ENCODE data around the gene HMCES.

HMCES gene

DNA sequence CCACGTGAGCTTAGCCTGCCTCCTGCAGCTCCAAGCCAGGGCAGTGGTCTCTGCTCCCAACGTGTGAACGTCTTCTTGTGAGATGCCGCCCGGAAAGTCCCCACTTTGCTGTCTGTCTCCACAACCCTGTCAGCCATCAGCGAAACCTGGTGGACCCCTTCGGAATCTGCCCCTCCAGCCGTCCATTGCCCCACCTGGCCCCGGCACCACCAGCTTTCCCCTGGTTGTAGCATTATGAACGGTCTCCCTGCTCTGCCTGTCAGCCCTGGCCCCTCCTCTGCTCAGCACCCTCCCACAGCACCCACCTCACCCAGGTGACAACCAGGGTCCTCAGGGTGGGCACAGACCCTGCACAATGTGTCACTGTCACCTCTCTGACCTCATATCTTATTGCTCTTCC, 71.1 kb downstream of the HMCES start:
- Histone ChIP-seq H3K36me3 (replicated peaks; ENCODE audit: low read depth, low read length) (no peaks in the 10 kb centered on the region), H4K20me1 (ENCODE audit: insufficient read depth, low read length) (no peaks in the 10 kb centered on the region)

DNA sequence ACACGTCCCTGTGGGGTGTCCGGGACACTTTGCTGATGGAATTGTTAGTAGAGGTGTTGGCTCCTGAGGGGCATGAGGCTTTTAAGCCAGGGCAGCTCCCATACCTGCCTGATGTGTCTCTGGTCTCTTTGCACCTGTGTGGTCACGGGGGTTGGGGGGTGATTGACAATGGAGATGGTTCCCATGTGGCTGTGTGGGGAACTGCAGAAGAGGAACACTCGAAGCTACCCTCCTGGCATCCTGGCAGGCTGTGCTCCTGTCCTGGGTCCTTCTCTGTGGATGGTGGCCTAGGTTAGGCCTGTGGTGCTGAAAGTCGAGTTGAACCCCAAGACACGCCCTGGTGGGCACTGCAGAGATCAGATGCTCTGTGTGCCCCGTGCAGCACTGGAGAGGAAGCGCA, 73.4 kb downstream of the HMCES start:
- no peak overlapping the region for H3K27ac ChIP-seq (ENCODE audit: low read length)
- H3K9ac ChIP-seq (ENCODE audit: low read length): no peak overlapping the region
- no peak overlapping the region for H2AFZ ChIP-seq (ENCODE audit: low read depth, low read length)
- no peak overlapping the region for H3K4me2 ChIP-seq (ENCODE audit: low read length)
- no peaks in the 10 kb centered on the region for H4K20me1 ChIP-seq (ENCODE audit: insufficient read depth, low read length)
- no peak overlapping the region for H3K4me3 ChIP-seq (ENCODE audit: low read length)
- peaks cover 6% of the 10 kb centered on the region; the same call in 1 of the 2 replicates for H3K27me3 ChIP-seq (ENCODE audit: low read depth, low read length)
- H3K79me2 ChIP-seq (ENCODE audit: low read length): no peaks in the 10 kb centered on the region
- TF ChIP-seq, protein P1, sequence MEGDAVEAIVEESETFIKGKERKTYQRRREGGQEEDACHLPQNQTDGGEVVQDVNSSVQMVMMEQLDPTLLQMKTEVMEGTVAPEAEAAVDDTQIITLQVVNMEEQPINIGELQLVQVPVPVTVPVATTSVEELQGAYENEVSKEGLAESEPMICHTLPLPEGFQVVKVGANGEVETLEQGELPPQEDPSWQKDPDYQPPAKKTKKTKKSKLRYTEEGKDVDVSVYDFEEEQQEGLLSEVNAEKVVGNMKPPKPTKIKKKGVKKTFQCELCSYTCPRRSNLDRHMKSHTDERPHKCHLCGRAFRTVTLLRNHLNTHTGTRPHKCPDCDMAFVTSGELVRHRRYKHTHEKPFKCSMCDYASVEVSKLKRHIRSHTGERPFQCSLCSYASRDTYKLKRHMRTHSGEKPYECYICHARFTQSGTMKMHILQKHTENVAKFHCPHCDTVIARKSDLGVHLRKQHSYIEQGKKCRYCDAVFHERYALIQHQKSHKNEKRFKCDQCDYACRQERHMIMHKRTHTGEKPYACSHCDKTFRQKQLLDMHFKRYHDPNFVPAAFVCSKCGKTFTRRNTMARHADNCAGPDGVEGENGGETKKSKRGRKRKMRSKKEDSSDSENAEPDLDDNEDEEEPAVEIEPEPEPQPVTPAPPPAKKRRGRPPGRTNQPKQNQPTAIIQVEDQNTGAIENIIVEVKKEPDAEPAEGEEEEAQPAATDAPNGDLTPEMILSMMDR (IDR thresholded peaks at IDR 0.05; ENCODE audit: low read depth, low read length): no peak
- no peak for TF ChIP-seq EZH2phosphoT487 (IDR thresholded peaks at IDR 0.05; ENCODE audit: low read depth)
- no peaks in the 10 kb centered on the region for H3K9me3 ChIP-seq (ENCODE audit: insufficient read depth, low read length)
- H3K4me1 ChIP-seq (ENCODE audit: low read length): no peaks in the 10 kb centered on the region
- H3K36me3 ChIP-seq (replicated peaks; ENCODE audit: low read depth, low read length): no peaks in the 10 kb centered on the region

More for the DNA sequence above, 71.1 kb downstream of the HMCES start:
- no peaks in the 10 kb centered on the region for H3K79me2 ChIP-seq (ENCODE audit: low read length)
- no peaks in the 10 kb centered on the region for H3K9me3 ChIP-seq (ENCODE audit: insufficient read depth, low read length)
- TF ChIP-seq EZH2phosphoT487 (IDR thresholded peaks at IDR 0.05; ENCODE audit: low read depth): no peak
- TF ChIP-seq, protein P1 (IDR thresholded peaks at IDR 0.05; ENCODE audit: low read depth, low read length): no peak
- H3K9ac ChIP-seq (ENCODE audit: low read length): no peak overlapping the region
- H2AFZ ChIP-seq (ENCODE audit: low read depth, low read length): no peak overlapping the region
- no peak overlapping the region for H3K27ac ChIP-seq (ENCODE audit: low read length)
- H3K4me1 ChIP-seq (ENCODE audit: low read length): no peaks in the 10 kb centered on the region
- peaks cover 17% of the 10 kb centered on the region for H3K27me3 ChIP-seq (ENCODE audit: low read depth, low read length)
- H3K4me3 ChIP-seq (ENCODE audit: low read length): no peak overlapping the region
- H3K4me2 ChIP-seq (ENCODE audit: low read length): no peak overlapping the region

DNA sequence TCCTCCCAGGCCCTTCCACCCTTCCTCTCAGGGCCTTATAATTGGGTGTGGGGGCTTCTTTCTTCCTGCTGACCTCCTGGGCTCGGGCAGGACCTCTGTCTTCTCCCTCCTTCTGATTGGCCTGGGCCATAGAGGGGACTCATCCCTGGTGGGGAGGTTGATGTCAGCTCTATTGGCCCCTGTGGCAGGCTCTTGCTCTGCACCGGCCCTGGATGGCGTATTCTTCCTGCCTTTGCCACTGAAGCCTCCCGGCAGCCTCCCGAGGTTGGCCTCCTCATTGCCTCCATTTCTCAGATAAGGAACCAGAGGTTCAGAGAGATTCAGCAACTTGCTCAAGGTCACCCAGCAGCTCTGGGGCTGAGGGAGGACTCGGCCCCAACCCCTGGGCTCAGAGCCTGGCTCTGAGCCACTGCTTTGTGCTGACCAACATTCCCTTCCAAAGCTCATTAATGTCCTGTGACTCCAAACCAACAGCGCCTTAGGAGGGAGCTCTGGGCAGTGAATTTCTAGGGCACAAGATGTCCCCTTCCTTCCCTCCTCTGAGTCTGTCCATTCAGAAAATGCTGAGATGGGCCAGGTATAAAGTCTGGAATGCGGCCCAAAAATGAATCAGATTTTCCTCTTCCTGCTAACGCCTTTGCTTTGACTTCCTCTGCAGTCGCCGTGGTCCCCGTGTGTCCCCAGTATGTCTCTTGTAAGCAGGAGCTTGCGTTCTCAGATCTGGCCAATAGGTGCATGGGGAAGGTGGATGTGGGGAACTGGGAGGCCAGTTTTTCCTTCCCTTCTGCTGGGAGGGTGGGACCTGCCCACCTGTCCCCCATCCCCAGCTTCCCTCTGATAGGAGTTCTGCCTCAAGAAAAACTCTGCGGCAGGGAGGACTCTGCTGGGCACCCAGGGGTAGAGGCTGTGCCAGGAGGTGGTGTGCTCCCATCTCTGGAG, 74.2 kb downstream of the HMCES start:
- Histone ChIP-seq H3K4me2 (ENCODE audit: low read length) (no peak overlapping the region), H3K36me3 (replicated peaks; ENCODE audit: low read depth, low read length) (no peaks in the 10 kb centered on the region), H3K27me3 (ENCODE audit: low read depth, low read length) (no peaks in the 10 kb centered on the region), H2AFZ (ENCODE audit: low read depth, low read length) (no peak overlapping the region), H3K9me3 (ENCODE audit: insufficient read depth, low read length) (no peaks in the 10 kb centered on the region), H3K79me2 (ENCODE audit: low read length) (no peaks in the 10 kb centered on the region), H3K4me1 (ENCODE audit: low read length) (no peaks in the 10 kb centered on the region), H3K27ac (ENCODE audit: low read length) (no peak overlapping the region), H3K9ac (ENCODE audit: low read length) (no peak overlapping the region), H3K4me3 (ENCODE audit: low read length) (no peak overlapping the region), H4K20me1 (ENCODE audit: insufficient read depth, low read length) (no peaks in the 10 kb centered on the region)
- TF ChIP-seq EZH2phosphoT487 (IDR thresholded peaks at IDR 0.05; ENCODE audit: low read depth): no peak
- TF ChIP-seq, protein P1 (IDR thresholded peaks at IDR 0.05; ENCODE audit: low read depth, low read length): no peak

- Histone ChIP-seq H3K27me3 (ENCODE audit: low read depth, low read length) (no peaks in the 10 kb centered on the region), H4K20me1 (ENCODE audit: insufficient read depth, low read length) (no peaks in the 10 kb centered on the region), H3K4me2 (ENCODE audit: low read length) (no peak overlapping the region), H2AFZ (ENCODE audit: low read depth, low read length) (no peak overlapping the region), H3K4me1 (ENCODE audit: low read length) (no peaks in the 10 kb centered on the region), H3K4me3 (ENCODE audit: low read length) (no peak overlapping the region), H3K9ac (ENCODE audit: low read length) (no peak overlapping the region), H3K36me3 (replicated peaks; ENCODE audit: low read depth, low read length) (no peaks in the 10 kb centered on the region), H3K9me3 (ENCODE audit: insufficient read depth, low read length) (no peaks in the 10 kb centered on the region), H3K79me2 (ENCODE audit: low read length) (no peaks in the 10 kb centered on the region), H3K27ac (ENCODE audit: low read length) (no peak overlapping the region)
- TF ChIP-seq EZH2phosphoT487 (IDR thresholded peaks at IDR 0.05; ENCODE audit: low read depth): no peak
- TF ChIP-seq, protein P1 (IDR thresholded peaks at IDR 0.05; ENCODE audit: low read depth, low read length): no peak
These were observed 74.9 kb downstream of the HMCES start for GRCh38 chr3:129353589-129353941.
